ENCODE data around the gene ZNG1B.
"Not testable (repeated sequence)": the region's sequence is repeated elsewhere in the genome, so short reads cannot be mapped to it uniquely, and the experiment has no call there.

Gene ZNG1B

GRCh38 chr2:113499886-113500722, 62.6 kb downstream of the ZNG1B start:
- not testable (repeated sequence) for H3K36me3 Mint-ChIP-seq; H3K9me3 Mint-ChIP-seq (ENCODE audit: low read depth); H3K4me1 Mint-ChIP-seq (ENCODE audit: low read depth); H3K27ac Mint-ChIP-seq; H3K27me3 Mint-ChIP-seq
- H3K4me3 Mint-ChIP-seq, result peak overlapping the region; percentile 62

- peak overlapping the region; percentile 62 for H3K4me3 Mint-ChIP-seq
- H3K27ac Mint-ChIP-seq; H3K27me3 Mint-ChIP-seq; H3K4me1 Mint-ChIP-seq (ENCODE audit: low read depth); H3K9me3 Mint-ChIP-seq (ENCODE audit: low read depth); H3K36me3 Mint-ChIP-seq: not testable (repeated sequence)
Measured at GRCh38 chr2:113500723-113501038, 63.2 kb downstream of the ZNG1B start.

- not testable (repeated sequence) for H3K27me3 Mint-ChIP-seq; H3K9me3 Mint-ChIP-seq (ENCODE audit: low read depth); H3K36me3 Mint-ChIP-seq; H3K4me1 Mint-ChIP-seq (ENCODE audit: low read depth)
- H3K4me3 Mint-ChIP-seq, result peak overlapping the region; percentile 72
- peak overlapping the region; percentile 34 for H3K27ac Mint-ChIP-seq
Measured at GRCh38 chr2:113502216-113503093, 65.0 kb downstream of the ZNG1B start.

DNA sequence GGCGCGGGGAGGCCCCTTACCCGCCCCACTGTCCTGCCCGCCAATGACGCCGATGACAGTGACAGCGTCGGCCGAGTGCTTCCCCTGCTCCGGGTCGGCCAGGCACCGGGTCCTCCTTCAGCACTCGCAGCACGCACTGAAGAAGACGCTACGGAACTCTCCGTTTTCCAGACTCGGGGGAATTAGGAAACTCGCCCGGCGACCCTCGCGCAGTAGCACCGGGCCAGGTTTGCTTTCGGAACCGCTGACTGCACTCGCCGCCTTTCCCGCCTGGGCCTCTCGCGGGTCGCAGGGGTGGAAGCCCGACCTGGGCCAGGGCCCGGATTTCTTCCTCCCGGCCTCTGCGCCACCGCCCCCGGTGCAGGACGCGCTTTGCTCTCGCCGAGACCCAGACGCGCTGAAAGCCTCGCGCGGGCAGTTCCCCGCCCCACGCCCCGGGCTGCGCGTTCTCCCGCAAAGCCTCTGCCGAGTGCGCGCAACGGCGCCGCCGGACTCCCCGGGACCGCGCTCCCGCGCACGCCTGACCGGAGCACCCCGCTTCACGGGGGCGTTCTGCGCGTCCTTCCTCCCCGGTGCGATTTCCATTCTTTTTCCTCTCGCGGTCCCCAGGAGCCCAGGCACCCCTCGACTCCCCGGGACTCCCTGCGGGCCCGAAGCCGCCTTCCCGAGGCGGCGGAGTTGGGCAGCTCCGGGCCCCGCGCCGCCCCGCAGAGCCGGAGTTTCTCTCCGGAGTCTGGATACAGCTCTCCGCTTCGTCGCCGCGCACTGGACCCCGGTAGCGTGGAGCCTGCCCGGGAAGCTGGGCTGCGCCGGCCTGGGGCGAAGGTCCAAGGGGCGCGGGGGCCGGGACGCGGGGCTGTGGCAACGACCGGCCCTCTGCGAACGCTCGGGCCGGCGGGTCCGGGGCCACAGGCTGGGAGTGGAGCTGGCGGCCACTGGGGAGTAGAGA, 65.9 kb downstream of the ZNG1B start:
- peak overlapping the region; percentile 72 for H3K4me3 Mint-ChIP-seq
- not testable (repeated sequence) for H3K27me3 Mint-ChIP-seq; H3K4me1 Mint-ChIP-seq (ENCODE audit: low read depth); H3K27ac Mint-ChIP-seq; H3K9me3 Mint-ChIP-seq (ENCODE audit: low read depth); H3K36me3 Mint-ChIP-seq

- not testable (repeated sequence) for H3K4me1 Mint-ChIP-seq (ENCODE audit: low read depth); H3K27me3 Mint-ChIP-seq; H3K36me3 Mint-ChIP-seq; H3K27ac Mint-ChIP-seq; H3K9me3 Mint-ChIP-seq (ENCODE audit: low read depth)
- H3K4me3 Mint-ChIP-seq, result peak overlapping the region; percentile 20
Measured at GRCh38 chr2:113504081-113504480, 66.6 kb downstream of the ZNG1B start.

DNA sequence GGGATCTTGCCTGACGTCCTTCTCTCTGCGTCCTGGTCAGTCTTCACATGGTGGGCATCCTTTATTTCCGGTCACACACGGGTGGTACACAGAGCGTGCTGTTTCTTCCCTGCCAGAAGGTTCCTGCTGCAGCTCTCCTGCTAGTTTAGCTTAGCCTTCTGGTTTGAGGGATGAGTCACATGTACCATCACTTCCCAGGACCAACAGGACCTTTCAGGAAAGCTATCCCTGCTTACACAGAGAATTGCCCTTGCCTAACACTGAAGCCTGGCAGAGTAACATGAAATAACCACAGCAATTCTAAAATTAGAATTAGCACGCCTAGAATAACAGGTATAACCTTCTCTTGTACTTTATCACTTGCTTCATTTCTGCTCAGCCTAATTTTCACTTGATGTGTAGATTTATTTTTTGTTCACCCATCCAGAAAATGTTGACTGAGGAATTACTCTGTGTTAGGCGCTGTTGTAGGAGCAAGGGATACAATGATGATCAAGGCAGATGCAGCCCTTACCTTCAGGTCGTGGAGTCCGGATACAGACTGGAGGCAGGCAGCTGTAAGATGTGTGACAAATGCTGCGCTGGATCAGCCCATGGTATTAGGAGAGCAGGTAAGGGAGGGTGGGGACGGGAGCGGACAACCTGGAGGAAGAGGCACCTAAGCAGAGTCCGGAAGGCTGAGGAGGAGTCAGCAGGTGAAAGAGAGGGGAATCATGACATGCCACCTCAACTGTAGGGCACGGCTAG, 70.1 kb downstream of the ZNG1B start:
- H3K36me3 Mint-ChIP-seq; H3K4me3 Mint-ChIP-seq; H3K4me1 Mint-ChIP-seq (ENCODE audit: low read depth); H3K9me3 Mint-ChIP-seq (ENCODE audit: low read depth); H3K27me3 Mint-ChIP-seq; H3K27ac Mint-ChIP-seq: not testable (repeated sequence)

DNA sequence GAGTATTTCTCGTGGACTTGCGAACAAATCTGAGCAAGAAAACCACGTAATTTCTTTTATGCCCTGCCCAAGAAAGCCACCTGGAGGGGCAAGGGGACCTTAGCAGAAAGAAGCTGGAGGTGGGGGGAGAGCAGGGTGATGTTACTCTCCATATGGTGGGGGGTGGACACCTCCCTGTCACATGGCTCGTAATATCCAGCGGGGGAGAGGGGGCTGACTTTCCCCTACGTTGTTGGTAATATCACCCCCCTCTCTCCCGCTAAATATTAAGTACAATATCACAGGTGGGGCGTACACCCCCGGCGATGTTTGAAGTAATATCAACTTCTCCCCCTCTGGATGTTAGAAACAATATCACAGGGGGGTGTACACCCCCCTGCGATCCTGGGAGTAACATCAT, 70.7 kb downstream of the ZNG1B start:
- H3K36me3 Mint-ChIP-seq; H3K27me3 Mint-ChIP-seq; H3K27ac Mint-ChIP-seq; H3K4me1 Mint-ChIP-seq (ENCODE audit: low read depth); H3K9me3 Mint-ChIP-seq (ENCODE audit: low read depth); H3K4me3 Mint-ChIP-seq: not testable (repeated sequence)

DNA sequence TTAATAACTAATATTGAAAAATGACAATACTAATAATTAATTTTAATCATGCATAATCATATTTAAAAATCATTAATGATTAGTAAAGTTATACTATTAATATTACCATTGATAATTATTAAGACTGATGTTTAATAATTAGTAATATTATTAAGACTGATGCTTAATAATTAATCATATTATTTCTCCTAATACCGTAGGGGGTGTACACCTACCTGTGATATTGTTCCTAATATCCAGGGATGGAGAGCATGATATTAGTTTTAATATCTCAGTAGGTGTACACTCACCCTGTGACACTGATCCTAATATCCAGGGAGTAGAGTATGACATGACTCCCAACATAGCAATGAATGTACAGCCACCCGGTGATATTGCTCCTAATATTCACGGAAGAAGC, 73.4 kb downstream of the ZNG1B start:
- H3K4me1 Mint-ChIP-seq (ENCODE audit: low read depth); H3K36me3 Mint-ChIP-seq; H3K9me3 Mint-ChIP-seq (ENCODE audit: low read depth); H3K27me3 Mint-ChIP-seq; H3K4me3 Mint-ChIP-seq; H3K27ac Mint-ChIP-seq: not testable (repeated sequence)

- H3K27ac Mint-ChIP-seq; H3K36me3 Mint-ChIP-seq; H3K27me3 Mint-ChIP-seq; H3K4me3 Mint-ChIP-seq; H3K4me1 Mint-ChIP-seq (ENCODE audit: low read depth); H3K9me3 Mint-ChIP-seq (ENCODE audit: low read depth): not testable (repeated sequence)
Measured at GRCh38 chr2:113511859-113512258, 74.4 kb downstream of the ZNG1B start.

DNA sequence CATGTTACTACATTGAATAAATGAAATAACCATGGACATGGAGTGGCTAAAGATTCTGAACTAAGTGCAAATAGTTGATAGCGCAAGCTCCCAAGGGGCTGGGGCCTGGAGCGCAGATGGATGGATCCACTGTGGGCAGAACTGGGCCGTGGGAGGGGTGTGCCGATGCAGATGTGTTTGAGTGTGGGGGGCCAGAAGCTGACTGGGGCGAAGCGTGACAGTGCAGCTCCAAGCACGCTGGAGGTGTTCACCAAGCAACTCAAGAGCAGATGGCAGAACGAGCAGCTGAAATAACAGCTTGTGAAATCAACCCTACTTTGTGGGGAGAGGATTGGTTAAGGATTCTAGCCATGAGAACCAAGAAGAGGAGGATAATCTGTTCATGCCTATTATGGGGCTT, 78.0 kb downstream of the ZNG1B start:
- not testable (repeated sequence) for H3K36me3 Mint-ChIP-seq, H3K27ac Mint-ChIP-seq

DNA sequence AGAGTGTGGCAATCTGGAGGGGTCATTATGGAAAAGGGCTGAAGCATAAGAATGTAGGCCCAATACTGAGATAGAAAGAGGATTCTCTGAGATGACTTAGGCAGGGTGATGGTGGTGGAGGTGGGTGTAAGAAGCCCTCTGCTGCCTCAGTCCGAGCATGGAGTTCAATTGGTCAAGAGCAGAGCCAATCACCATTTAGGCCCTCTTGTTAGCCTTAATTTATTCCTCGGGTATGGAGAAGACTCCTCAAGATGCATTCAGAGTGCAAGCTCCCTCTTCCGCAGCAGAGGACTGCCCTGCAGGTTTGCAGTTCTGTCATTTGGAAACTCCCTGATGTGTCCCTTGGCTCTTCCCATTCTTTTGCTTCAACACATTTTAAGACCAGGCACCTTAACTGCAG, 78.5 kb downstream of the ZNG1B start:
- H3K27ac Mint-ChIP-seq; H3K4me1 Mint-ChIP-seq (ENCODE audit: low read depth); H3K27me3 Mint-ChIP-seq; H3K9me3 Mint-ChIP-seq (ENCODE audit: low read depth); H3K36me3 Mint-ChIP-seq; H3K4me3 Mint-ChIP-seq: not testable (repeated sequence)

More for the DNA sequence above, 78.0 kb downstream of the ZNG1B start:
- H3K4me1 Mint-ChIP-seq (ENCODE audit: low read depth); H3K9me3 Mint-ChIP-seq (ENCODE audit: low read depth); H3K27me3 Mint-ChIP-seq; H3K4me3 Mint-ChIP-seq: not testable (repeated sequence)

- H3K27ac Mint-ChIP-seq; H3K27me3 Mint-ChIP-seq; H3K36me3 Mint-ChIP-seq; H3K9me3 Mint-ChIP-seq (ENCODE audit: low read depth); H3K4me3 Mint-ChIP-seq; H3K4me1 Mint-ChIP-seq (ENCODE audit: low read depth): not testable (repeated sequence)
Measured at GRCh38 chr2:113517025-113517424, 79.5 kb downstream of the ZNG1B start.

GRCh38 chr2:113520837-113521236, 83.3 kb downstream of the ZNG1B start:
- H3K27me3 Mint-ChIP-seq, result not testable (repeated sequence)

DNA sequence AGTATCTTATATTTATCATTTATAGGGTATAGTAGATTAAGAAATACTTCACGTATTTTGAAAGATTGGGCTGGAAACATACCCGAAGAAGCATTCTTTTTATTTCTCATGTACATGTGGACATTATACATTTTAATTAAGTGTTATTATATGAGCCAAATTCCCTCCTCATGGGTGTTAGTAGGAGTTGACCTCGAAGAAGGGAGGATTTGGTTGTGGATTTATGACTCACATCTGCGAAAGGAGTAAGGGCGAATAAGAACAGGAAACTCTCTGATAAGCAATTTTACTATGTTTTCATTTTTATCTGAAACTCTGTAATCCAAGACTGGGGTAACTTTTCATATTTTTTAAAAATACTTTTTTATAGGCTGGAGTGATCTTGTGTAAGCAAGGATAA, 84.0 kb downstream of the ZNG1B start:
- not testable (repeated sequence) for H3K4me3 Mint-ChIP-seq; H3K36me3 Mint-ChIP-seq; H3K27me3 Mint-ChIP-seq; H3K4me1 Mint-ChIP-seq (ENCODE audit: low read depth); H3K27ac Mint-ChIP-seq; H3K9me3 Mint-ChIP-seq (ENCODE audit: low read depth)

More at GRCh38 chr2:113520837-113521236, 83.3 kb downstream of the ZNG1B start:
- H3K36me3 Mint-ChIP-seq; H3K4me3 Mint-ChIP-seq; H3K4me1 Mint-ChIP-seq (ENCODE audit: low read depth); H3K9me3 Mint-ChIP-seq (ENCODE audit: low read depth); H3K27ac Mint-ChIP-seq: not testable (repeated sequence)

DNA sequence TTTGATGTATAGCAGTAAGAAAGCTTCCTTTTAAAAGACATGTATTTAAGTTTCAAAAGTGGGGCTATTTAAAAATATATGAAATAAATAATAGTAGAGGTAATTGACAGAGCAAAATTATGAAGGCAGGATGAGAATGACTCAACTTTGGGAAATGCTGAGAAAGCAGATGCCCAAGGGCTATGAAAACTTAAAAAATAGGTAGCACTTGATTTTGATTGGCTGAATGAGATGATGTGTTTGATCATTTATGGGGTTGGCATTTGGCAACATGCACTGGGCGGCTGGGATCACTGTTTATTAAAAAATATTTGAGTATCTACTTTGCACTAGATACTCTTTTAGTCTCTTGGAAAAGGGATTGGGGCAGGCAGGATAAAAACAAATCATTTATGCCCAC, 87.5 kb downstream of the ZNG1B start:
- H3K27ac Mint-ChIP-seq; H3K36me3 Mint-ChIP-seq; H3K4me1 Mint-ChIP-seq (ENCODE audit: low read depth); H3K27me3 Mint-ChIP-seq; H3K4me3 Mint-ChIP-seq; H3K9me3 Mint-ChIP-seq (ENCODE audit: low read depth): not testable (repeated sequence)

Data from activated naive CD8-positive, alpha-beta T cell (primary cell).